NK-92 treated with Interleukin-12 subunit alpha and Interleukin-12 subunit beta, amount 100 ng/mL, for 24 hours (cell line): ENCODE results near the gene STEAP3.
"Not testable (repeated sequence)": the region's sequence is repeated elsewhere in the genome, so short reads cannot be mapped to it uniquely, and the experiment has no call there.

Experiments used
- DNase-seq: peaks from one replicate; lab custom pipeline; 2025; lab: John Stamatoyannopoulos, UW

The STEAP3 gene

DNA sequence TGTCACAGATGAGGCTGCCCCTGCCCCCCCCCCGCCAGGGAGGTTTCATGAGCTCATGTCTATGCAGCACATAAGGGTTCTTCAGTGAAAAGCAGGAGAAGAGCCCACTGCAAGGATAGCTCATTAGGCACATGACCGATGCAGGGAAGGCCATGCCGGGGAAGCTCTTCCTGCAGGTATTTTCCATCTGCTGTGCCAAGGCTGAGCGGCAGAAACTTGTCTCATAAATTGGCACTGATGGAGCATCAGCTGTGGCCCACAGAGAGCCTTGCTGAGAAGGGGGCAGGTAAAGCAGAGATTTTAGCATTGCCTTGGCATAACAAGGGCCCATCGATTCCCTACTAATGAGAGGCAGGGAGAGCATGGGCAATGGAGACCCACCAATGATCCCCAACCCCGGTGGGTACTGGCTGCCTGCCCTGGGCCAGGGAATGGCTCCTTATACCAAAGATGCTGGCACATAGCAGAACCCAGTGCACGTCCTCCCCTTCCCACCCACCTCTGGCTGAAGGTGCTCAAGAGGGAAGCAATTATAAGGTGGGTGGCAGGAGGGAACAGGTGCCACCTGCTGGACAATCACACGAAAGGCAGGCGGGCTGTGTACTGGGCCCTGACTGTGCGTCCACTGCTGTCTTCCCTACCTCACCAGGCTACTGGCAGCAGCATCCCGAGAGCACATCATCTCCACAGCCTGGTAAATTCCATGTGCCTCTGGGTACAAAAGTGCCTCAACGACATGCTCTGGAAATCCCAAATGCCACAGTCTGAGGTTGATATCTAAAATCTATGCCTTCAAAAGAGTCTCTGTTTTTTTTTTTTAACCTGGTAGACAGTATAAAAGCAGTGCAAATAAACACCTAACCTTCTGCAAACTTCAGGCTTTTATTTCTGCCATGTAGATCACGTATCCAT lies 41.4 kb downstream of the STEAP3 start:
- peak; percentile 15 for DNase-seq

GRCh38 chr2:119265693-119266066 lies 42.0 kb downstream of the STEAP3 start:
- DNase-seq, result no peak

- no peak for DNase-seq
Measured at GRCh38 chr2:119266091-119266589, 42.5 kb downstream of the STEAP3 start.

DNA sequence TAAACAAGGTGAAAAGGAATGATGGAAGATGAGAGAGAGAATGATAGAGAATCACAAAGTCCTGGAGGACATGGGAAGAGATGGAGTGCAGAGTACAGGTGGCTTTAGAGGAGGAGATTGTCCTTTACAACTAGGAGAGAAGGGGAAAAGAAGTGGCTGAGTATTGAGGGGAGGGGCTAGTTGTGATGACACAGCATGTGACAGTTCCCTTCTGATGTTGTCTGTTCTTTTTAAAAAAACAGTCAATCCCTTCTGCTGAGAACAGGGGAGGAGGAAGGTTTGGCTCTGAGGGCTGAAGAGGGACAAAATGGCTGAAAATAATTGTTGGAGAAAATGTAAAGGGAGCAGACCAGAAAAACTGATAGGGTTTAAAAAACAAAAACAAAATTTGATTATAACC lies 44.0 kb downstream of the STEAP3 start:
- no peak for DNase-seq

DNA sequence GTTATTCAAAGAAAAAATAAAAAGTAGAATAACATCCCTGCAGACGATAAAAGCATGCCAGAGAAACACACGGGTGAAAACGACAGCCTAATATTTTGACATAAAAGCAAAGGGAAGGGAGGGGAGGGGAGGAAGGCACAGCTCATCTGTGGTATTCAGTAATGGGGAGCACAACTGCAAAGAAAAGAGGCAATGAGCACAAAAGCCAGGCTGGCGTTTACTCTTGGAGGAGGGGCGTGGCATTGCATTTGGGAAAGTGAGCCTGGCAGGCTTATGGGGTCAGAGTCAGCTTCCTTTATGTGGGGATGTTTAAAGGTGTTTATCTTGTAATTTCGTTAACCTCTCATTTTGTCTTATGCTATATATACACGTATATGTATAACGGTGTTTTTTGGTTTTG lies 53.2 kb downstream of the STEAP3 start:
- DNase-seq, result no peak

DNA sequence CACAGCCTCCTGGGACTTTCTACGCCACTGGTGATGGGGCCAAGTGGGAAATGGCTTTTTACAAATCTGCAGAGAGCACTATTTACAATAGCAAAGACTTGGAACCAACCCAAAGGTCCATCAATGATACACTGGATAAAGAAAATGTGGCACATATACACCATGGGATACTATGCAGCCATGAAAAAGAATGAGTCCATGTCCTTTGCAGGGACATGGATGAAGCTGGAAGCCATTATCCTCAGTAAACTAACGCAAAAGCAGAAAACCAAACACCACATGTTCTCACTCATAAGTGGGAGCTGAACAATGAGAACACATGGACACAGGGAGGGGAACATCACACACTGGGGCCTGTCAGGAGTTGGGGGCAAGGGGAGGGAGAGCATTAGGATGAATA lies 54.8 kb downstream of the STEAP3 start:
- DNase-seq, result not testable (repeated sequence)

DNA sequence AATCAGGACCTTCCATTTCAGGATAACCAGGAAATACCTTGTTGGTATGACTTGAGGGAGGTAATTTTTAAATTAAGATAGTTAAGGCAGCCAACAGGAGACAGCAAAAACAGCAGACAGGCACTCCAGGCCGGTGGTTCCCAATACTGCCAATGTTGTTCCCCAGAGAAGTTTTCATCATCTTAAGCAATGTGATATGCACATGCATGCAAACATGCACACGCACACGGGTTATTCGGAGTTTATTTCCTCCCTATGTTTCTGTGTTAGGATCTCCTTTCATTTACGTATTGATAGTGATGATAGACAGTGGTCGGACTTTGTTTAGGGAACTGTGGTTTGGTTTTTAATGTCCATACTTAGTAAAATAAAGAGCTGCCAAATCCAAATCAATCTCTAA lies 55.3 kb downstream of the STEAP3 start:
- DNase-seq, result no peak

GRCh38 chr2:119279666-119280065 lies 56.0 kb downstream of the STEAP3 start:
- no peak for DNase-seq

DNA sequence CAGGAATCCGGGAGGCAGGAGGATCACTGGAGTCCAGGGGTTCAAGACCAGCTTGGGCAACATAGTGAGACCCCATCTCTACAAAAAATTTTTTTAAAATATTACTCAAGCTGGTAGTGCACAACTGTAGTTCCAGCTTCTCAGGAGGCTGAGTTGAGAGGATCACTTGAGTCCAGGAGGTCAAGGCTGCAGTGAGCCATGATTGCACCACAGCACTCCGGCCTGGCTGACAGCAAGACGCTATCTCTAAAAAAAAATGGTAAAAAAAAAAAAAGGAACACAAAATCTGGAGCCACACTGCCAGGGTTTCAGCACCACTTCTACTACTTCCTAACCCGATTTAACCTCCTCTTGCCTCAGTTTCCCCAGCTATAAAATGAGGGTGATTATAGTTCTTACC lies 57.0 kb downstream of the STEAP3 start:
- DNase-seq, result no peak

DNA sequence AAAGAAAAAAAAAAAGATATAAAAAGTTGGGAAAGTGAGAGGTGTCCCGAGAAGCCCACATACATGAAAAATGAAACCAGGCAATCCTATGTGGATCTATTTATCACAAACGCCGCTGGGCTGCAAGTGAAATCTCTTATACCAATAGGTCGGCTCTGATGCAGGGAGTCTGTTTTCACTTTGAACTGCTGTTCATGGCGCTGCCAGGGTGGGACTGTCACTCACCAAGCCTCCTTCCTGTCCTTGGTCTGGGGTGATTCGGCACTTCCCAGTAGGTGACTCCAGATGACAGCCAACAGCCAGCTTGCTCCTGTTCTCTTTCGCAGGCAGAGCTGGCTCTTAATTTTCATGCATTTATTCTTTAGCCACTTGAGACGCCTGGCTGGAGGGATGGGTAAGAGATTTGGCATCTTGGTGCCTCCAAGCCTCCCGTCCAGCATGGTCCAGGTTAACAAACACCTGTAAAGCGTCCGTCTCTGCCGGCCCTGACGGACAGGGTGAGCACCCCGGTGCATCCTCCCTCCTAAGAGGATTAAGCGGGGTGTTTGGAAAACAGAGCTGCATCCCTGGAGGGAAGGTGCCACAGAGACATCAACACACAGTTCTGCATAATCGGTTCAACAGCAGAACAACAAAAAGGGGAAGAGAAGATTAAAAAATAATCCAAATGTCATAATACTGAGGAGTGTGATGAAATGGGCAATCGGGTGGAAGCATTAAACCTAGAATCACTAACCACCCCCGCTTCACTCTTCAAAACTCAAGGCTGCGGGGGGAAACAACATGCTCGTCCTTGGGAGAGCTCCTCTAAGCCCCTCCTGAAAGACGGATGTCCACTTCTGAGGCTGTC lies 58.7 kb downstream of the STEAP3 start:
- DNase-seq, result no peak

DNA sequence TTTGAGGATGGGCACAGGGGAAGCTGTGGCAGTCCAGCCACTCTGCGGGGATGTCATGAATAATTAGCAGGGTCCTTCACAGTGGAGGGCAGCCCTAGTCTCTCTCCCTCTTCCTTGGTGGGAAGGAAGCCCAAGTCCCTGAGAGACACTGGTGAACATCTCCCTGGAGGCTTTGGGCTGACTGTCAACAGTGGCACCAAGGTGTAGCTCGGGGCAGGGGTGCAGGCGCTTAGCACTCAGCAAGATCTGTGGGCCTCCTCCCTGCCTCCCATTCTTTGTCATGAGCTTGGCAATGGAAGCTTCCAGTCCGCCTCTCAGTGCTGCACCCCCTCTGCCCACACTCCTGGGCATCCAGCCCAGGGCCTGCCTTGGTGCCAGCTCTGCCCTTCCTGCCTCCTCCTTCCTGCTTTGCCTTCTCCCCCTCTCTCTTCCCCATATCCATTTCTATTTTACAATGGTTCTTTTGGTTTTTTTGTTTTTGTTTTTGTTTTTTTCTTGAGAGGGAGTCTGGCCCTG lies 59.4 kb downstream of the STEAP3 start:
- no peak for DNase-seq

- no peak for DNase-seq
Measured at GRCh38 chr2:119283873-119284331, 60.3 kb downstream of the STEAP3 start.

DNA sequence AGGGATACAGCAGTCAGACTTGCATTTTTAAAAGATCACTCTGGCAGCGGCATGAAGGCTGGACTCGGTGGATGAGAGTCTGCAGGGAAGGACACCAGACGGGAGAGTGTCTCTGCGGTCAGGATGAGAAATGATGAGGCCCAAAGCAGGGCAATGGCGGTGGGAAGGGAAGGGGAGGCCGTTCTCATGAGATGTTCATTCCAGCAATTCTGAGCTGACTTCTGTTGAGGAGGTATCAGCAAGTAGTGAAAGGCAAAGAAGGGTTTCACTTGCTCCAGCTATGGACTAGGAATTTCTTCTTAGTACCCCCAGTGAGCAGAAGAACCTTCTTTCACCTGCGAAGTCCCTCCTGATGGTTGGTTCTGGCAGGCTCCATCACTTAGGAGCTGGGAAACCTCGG lies 63.0 kb downstream of the STEAP3 start:
- no peak for DNase-seq

GRCh38 chr2:119288576-119288975 lies 64.9 kb downstream of the STEAP3 start:
- no peak for DNase-seq

DNA sequence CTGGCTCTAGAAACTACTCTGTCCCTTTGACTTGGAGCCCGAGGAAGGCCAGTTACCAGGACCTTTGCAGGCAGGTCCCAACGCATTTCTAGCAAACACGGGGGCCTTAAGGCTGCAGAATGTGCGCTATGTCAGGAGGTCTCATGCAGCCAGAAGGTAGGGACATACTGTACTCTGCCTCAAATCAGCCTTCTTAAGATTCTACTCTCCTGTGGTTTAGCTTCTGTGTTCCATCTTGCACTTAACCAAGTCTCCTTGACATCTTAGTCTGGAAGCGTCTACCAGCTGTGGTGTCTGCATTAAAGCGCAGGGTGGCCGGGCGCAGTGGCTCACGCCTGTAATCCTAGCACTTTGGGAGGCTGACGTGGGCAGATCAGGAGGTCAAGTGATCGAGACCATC lies 65.5 kb downstream of the STEAP3 start:
- no peak for DNase-seq

GRCh38 chr2:119289642-119290041 lies 66.0 kb downstream of the STEAP3 start:
- DNase-seq, result no peak

DNA sequence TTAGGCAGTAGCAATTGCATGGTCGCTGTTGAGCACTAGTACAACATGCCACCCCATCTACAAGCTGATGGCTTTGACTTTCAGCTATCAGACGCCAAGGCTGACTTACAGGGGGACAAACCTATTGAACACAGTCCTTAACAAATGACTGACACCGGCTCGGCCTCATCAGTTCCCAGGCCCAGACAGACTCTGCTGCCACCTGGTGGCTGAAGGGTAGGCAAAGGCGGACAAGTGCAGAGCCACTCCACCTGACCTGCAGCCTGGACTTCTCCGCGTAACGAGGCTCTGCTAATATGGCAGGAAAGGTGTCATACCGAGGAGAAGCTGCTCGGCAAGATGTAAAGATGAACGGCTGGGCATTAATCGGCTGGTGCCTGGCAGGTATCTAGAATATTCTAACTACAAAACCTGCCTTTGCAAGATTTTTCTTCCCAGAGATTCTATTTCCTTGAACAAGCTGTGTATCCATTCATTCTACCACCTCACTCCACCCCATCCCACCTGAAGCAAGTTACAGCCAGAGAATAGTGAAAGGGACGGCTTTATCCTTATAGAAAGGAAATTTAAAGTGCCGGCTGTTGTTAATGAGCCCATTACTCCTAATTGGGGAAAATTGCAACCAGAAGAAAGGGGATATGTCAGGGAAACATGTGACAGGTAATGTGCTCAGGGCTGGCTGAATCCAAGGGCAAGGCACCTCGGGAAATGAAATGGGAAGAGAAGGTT lies 67.4 kb downstream of the STEAP3 start:
- DNase-seq, result peak; percentile 8

DNA sequence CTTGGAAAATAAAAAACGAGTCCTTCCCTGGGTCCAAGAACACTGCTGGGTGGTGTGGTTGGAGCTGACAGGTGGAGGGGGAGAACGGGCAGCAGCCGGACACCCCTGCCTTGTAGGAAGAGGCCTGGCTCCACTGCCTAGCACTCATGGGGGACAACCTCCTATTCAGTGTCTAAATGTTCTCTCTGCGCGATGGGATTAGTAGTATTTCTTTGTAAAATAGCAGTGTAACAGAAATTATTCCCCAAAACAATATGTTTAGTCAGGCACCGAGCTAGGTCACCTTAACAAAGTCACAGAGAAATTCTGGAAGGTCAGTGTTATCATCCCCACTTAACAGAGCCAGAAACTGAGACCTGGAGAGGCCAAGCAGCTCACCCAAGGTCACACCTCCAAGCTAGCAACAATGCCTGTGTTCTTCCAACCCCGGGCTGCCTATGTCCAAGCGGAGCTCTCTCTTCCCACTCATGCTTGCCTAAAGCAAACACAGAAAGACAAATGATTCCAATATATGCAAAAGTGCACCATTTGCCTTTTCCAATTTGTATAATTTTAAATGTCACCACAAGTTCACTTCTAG lies 68.0 kb downstream of the STEAP3 start:
- DNase-seq, result no peak

DNA sequence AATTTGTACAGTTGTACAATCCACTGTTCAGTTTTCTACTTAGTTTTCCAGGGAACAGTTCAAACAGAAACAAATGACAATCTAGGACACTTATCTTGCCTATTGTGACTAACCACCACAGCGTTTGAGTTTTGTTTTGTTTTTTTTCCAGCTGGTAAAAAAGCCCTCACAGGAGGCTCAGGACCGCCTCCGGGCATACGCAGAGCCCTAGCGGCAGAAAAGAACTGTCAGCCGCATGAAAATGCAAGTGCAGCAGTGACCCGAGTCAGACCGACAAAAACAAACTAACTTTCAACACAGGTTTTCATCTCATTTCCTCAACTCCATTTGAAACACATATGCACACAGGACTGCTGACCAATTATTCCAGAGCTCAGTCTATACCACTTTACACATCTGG lies 68.6 kb downstream of the STEAP3 start:
- no peak for DNase-seq

- DNase-seq, result no peak
Measured at GRCh38 chr2:119293254-119293653, 69.6 kb downstream of the STEAP3 start.

GRCh38 chr2:119293900-119294299 lies 70.3 kb downstream of the STEAP3 start:
- no peak for DNase-seq

- DNase-seq, result no peak
Measured at GRCh38 chr2:119294671-119295070, 71.0 kb downstream of the STEAP3 start.
